Activated T-cell treated with anti-CD3 and anti-CD28 coated beads, Interleukin-2, amount 50 U/mL, for 72 hours (primary cell): ENCODE data around the gene ALPL. TPM values are rescaled to one million over a fixed set of nuclear protein-coding genes. Genes with fewer than 3 reads are reported as not detected.

Experiments used
- ATAC-seq, 2 donors: fragments of 150-1000 bp; cut with Tn5 transposase; replicated peaks in 1 of 2; 2 replicates each; pipeline ENCODE4 v1.10.0; 2021; ENCODE audit warnings: moderate library complexity in 2 of 2, mild to moderate bottlenecking in 1 of 2
- DNase-seq, 2 donors: peaks; one replicate each; pipeline ENCODE4 v3.0.0; 2021 to 2022; ENCODE audit warnings: mixed read lengths in 1 of 2
- H3K27ac Mint-ChIP-seq: one replicate; pipeline ENCODE4 v1.8.0; 2022; ENCODE audit warnings: mild to moderate bottlenecking, moderate library complexity, mixed read lengths
- H3K27me3 Mint-ChIP-seq: one replicate; pipeline ENCODE4 v1.8.0; 2022; ENCODE audit warnings: low read depth, mixed read lengths
- H3K36me3 Mint-ChIP-seq, 2 donors: one replicate each; pipeline ENCODE4 v1.8.0; 2022; ENCODE audit warnings: mixed read lengths in 2 of 2, mild to moderate bottlenecking in 1 of 2; ENCODE audit not compliant: insufficient read depth in 2 of 2
- H3K4me1 Mint-ChIP-seq: one replicate; pipeline ENCODE4 v1.8.0; 2022; ENCODE audit warnings: low read depth, mixed read lengths
- H3K4me3 Mint-ChIP-seq, 2 donors: one replicate each; pipeline ENCODE4 v1.8.0; 2022; ENCODE audit warnings: mild to moderate bottlenecking in 2 of 2, mixed read lengths in 2 of 2, moderate library complexity in 2 of 2
- H3K9me3 Mint-ChIP-seq, 2 donors: one replicate each; pipeline ENCODE4 v1.8.0; 2022; ENCODE audit warnings: mixed read lengths in 2 of 2
- total RNA-seq, 2 donors: library from RNA; stranded (reverse); gene quantifications; one replicate each; pipeline ENCODE4 v1.2.3, GENCODE V29; 2022

ALPL gene
- total RNA-seq, 2 donors from 2014 or later = 0.23 TPM; not detected in 1

DNA sequence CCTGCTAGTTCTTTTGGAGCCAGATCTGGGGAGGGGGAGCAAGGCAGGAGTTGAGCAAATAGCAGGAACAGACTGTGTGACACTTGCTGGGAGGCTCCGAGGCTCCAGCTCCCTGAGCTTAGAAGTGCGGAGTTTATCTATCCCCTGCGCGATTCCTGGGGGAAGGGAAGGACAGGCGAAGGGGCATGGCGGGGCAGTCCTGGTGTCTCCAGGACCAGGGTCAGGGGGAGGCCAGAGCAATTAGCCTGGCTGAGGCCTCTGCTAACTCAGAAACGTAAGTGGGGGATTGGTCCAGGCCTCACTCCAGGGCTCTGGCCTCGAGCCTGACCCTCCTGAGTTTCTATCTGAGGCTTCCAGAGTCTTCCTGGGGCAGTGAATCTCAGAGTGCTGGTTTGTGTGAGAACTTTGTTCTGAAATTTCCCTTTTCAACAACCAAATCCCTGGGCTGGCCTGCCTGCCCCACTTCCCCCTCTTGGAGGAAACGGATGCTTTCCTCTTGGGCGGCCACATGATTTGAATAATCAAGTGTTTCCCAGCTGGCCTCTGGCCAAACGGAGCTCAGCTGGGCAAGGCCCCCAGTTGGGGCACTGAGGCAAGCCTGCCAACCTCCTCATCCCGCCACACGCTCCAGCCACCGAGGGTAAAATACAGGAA lies 15.6 kb downstream of the ALPL start:
- Mint-ChIP-seq H3K27ac (no peak overlapping the region), H3K36me3 (no peaks in the 10 kb centered on the region), H3K27me3 (peaks cover 1% of the 10 kb centered on the region), H3K4me3 (no peak overlapping the region), H3K4me1 (no peaks in the 10 kb centered on the region), H3K9me3 (no peaks in the 10 kb centered on the region)
- no peak for ATAC-seq
- DNase-seq = no peak

DNA sequence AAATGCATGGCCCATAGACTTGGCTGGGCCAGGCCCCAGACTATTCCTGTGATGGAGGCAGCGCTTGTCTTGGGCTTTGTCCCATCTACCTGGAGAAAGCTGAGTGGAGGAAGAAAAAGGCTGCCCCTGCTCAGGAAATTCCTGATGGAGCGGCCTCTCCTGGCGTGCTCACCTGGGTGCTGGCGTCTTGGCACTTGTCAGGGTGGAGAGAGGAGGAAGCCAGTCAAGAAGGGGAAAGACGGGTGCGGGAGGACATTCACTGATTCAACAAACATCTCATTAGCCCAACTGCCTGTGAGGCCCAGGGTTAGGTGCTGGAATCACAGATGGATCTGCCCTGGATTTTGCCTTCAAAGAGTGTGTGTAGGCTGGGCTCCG lies 16.1 kb downstream of the ALPL start:
- H3K27ac Mint-ChIP-seq = no peak overlapping the region
- H3K36me3 Mint-ChIP-seq = no peaks in the 10 kb centered on the region
- H3K4me3 Mint-ChIP-seq = no peak overlapping the region
- H3K9me3 Mint-ChIP-seq = no peaks in the 10 kb centered on the region
- no peaks in the 10 kb centered on the region for H3K4me1 Mint-ChIP-seq
- DNase-seq (no peak), ATAC-seq (no peak)
- H3K27me3 Mint-ChIP-seq = peaks cover 7% of the 10 kb centered on the region

DNA sequence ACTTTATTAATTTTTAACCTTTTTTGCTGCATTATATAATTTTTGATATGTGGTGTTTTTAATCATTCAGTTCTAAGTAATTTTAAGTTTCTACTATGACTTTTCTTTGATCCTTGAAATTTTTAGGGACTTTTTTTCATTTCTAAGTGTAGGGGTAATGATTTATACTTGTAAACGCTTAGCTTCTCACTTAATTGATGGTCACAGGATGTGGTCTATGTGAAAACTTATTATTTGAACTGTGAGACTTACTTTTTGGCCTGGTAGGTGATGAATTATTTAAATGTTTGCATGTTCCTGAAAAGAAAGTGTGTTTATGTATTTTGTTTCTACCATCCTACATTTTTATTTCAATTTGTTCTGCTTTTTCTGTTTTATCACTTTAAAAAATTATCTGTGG lies 17.2 kb downstream of the ALPL start:
- ATAC-seq (no peak), DNase-seq (no peak)
- Mint-ChIP-seq H3K4me1 (no peaks in the 10 kb centered on the region), H3K27ac (no peak overlapping the region), H3K9me3 (no peaks in the 10 kb centered on the region), H3K4me3 (no peak overlapping the region), H3K27me3 (peaks cover 9% of the 10 kb centered on the region), H3K36me3 (no peaks in the 10 kb centered on the region)

DNA sequence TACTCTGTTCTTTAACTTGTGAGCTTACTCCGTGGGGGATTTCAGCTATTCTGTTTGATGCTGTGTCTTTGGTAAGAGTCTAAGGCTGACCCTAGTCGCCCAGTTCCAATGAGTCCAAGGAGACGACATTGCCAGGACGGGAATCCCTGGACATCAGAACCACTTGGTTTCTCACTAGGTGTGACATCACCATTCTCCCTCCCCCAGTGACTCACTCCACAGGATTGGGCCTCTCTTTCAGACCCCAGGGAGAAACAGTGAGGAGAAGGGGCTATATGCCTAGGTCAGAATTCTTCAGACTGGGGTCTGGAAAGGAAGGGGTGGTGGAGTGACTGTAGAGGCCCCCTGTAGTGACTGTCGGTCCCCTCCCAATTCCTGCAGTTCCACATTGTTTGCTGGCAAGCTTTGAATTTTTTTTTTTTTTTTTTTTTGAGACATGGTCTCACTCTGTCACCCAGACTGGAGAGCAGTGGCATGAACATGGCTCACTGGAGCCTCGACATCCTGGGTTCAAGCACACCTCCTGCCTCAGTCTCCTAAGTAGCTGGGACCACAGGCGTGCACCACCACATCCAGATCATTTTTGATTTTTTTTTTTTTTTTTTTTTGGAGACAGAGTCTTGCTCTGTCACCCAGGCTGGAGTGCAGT lies 21.3 kb downstream of the ALPL start:
- Mint-ChIP-seq H3K4me1 (no peaks in the 10 kb centered on the region), H3K9me3 (no peaks in the 10 kb centered on the region), H3K27me3 (peaks cover 9% of the 10 kb centered on the region), H3K36me3 (no peaks in the 10 kb centered on the region), H3K4me3 (no peak overlapping the region), H3K27ac (no peak overlapping the region)
- no peak for ATAC-seq
- DNase-seq = no peak

DNA sequence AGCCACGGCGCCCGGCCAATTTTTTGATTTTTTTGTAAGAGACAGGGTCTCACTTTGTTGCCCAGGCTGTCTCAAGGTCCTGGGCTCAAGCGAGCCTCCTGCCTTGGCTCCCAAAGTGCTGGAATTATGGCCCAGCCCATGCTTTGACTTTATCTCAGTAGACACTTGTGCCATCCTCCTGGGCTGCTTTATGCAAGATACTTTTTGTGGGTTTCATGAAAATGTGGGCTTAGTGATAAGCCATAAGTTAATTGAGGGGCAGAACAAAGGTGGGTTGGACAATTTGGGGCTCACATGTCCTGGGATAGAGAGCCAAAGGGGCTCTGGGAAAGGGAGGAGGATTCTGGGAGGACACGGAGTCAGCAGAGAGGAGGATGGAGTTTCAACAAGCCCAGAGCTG lies 22.0 kb downstream of the ALPL start:
- Mint-ChIP-seq H3K27me3 (peaks cover 9% of the 10 kb centered on the region), H3K4me1 (no peaks in the 10 kb centered on the region), H3K27ac (no peak overlapping the region), H3K4me3 (no peak overlapping the region), H3K36me3 (no peaks in the 10 kb centered on the region), H3K9me3 (no peaks in the 10 kb centered on the region)
- DNase-seq = no peak
- ATAC-seq = no peak

DNA sequence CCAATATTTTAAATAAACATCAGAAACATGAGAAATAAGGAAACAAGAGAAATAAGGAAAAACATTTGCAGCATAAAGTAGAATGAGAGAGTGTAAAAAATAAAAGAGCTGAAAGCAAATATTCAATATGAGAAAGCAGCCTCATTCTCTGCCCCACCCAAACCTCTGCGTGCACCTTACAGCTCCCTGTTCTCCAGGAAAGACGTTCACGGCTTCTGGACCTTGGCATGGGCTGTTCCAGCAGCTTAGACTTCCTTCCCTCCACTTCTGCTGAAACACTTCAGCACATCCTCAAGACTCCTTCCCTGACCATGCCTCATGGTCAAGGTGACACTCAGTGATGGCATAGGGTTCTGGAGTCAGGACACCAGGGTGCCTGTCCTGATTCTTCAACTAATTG lies 23.3 kb downstream of the ALPL start:
- no peak overlapping the region for H3K4me3 Mint-ChIP-seq

DNA sequence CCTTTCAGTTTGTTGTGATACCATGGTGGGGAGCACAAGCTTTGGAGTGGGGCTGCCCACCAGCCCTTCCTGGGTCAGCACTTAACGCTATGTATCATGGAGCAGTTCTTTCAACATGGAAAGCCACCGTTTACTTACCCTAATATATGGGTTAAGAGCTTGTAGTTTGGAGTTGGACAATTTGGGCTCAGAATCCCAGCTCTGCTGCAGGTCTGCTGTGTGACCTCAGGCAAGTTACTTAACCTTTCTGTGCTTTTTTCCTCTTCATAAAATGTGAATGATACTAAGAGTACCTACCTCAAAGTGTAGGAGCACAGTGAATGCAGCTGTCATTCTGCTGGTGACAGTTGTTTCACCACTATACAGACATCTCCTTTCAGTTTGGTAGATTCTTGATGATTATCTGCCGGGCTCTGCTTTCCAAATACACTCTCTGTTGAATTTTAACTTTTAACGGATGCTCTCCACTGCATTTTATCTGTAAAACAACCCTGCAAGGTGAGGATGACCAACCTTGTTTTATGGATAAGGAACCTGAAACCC lies 23.8 kb downstream of the ALPL start:
- H3K4me3 Mint-ChIP-seq = no peak overlapping the region
- DNase-seq (no peak), ATAC-seq (no peak)
- no peaks in the 10 kb centered on the region for H3K4me1 Mint-ChIP-seq
- H3K36me3 Mint-ChIP-seq = no peaks in the 10 kb centered on the region
- no peaks in the 10 kb centered on the region for H3K9me3 Mint-ChIP-seq
- peaks cover 15% of the 10 kb centered on the region for H3K27me3 Mint-ChIP-seq
- H3K27ac Mint-ChIP-seq = no peak overlapping the region

More for the DNA sequence above, 23.3 kb downstream of the ALPL start:
- Mint-ChIP-seq H3K36me3 (no peaks in the 10 kb centered on the region), H3K27me3 (peaks cover 10% of the 10 kb centered on the region), H3K27ac (no peak overlapping the region), H3K4me1 (no peaks in the 10 kb centered on the region), H3K9me3 (no peaks in the 10 kb centered on the region)
- ATAC-seq (no peak), DNase-seq (no peak)

DNA sequence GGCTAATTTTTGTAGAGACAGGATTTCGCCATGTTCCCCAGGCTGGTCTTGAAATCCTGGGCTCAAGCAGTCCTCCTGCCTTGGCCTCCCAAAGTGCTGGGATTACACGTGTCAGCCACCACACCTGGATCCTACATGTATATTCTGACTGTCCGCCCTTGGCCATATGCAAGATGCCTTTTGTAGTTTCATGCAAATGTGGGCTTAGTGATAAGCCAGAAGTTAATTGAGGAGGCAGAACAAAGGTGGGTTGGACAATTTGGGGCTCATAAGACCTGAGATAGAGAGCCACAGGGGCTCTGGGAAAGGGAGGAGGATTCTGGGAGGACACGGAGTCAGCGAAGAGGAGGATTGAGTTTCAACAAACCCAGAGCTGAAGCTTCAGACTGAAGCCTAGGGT lies 24.9 kb downstream of the ALPL start:
- DNase-seq (no peak), ATAC-seq (no peak)
- Mint-ChIP-seq H3K36me3 (no peaks in the 10 kb centered on the region), H3K27ac (no peak overlapping the region), H3K4me3 (no peak overlapping the region), H3K27me3 (peaks cover 26% of the 10 kb centered on the region), H3K9me3 (no peaks in the 10 kb centered on the region), H3K4me1 (no peaks in the 10 kb centered on the region)

DNA sequence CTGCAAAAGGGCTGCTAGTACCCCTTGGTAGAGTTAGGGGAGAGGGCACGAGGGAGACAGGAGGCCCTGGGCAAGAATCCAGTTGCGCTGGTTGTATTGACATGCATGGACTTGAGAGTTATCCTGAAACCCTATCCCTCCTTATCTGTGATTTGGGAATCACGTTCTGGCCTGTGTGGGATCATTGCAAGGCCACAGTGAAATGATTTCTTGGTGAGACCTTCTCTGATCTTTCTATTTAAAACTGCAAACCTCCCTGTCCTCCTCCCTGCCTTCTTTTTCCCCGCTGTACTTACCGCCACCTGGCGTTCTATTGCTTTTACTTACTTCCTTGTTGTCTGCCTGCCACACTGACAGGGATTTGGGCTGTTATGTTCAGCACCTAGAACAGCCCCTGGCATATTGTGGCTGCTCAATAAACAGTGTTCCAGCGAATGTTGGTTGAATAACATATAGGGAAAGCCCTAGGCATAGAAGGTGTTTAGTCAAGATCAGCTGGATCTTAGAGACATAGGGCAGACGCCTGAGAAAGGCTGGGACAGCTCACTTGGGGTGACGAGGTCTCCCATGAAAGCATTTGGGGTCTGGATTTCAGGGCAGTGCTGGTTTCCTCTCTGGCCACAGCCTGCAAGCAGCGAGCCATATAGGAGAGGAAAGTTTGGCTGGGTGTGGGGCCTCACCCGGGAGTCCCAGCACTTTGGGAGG lies 25.6 kb downstream of the ALPL start:
- peaks cover 27% of the 10 kb centered on the region for H3K27me3 Mint-ChIP-seq
- H3K27ac Mint-ChIP-seq = no peak overlapping the region
- H3K36me3 Mint-ChIP-seq = no peaks in the 10 kb centered on the region
- DNase-seq (peak; percentile 15 to 17), ATAC-seq (no peak)
- H3K4me1 Mint-ChIP-seq = no peaks in the 10 kb centered on the region
- H3K4me3 Mint-ChIP-seq = no peak overlapping the region
- H3K9me3 Mint-ChIP-seq = no peaks in the 10 kb centered on the region

DNA sequence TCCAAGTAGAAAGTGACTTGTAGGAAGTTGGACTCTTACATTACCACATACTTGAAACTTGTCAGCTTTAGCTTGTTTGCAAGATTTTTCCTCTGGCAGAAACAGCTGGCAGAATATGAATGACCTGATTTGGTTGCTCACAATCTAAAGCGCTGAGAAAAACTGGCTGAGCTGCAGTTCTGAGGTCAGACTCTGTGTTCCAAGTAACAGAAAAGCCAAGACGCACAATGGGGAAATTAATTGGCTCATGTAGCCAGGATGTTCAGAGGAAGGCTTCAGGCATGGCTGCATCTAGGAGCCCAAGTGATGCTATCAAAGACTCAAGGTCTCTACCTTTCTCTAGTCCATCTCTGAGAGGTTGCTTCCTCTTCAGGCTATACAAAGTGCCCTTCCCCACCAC lies 27.0 kb downstream of the ALPL start:
- Mint-ChIP-seq H3K9me3 (no peaks in the 10 kb centered on the region), H3K4me3 (no peak overlapping the region), H3K4me1 (no peaks in the 10 kb centered on the region)

DNA sequence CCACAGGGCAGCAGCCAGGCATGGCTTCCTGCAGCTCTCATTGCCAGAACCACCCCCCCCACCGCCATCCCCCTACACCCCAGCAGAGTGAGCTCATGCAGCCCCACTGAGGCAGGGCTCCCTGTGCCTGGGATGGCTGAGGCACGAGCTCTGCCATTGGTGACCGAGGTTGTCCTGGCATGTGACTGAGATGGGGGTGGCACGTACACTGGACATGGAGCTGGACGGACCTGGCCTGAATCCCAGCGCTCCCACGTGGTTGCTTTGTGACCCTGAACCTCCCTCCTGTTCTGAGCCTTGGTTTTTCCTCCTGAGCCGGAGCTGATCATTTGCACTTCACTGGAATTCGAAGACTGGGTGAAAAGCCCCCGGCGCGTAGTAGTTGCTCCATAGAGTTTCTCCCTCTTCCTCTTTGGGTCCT lies 28.3 kb downstream of the ALPL start:
- Mint-ChIP-seq H3K36me3 (no peaks in the 10 kb centered on the region), H3K27me3 (peaks cover 31% of the 10 kb centered on the region), H3K9me3 (no peaks in the 10 kb centered on the region), H3K27ac (no peak overlapping the region), H3K4me3 (no peak overlapping the region), H3K4me1 (no peaks in the 10 kb centered on the region)
- DNase-seq (no peak), ATAC-seq (no peak)

More for the DNA sequence above, 27.0 kb downstream of the ALPL start:
- ATAC-seq = no peak
- peaks cover 30% of the 10 kb centered on the region for H3K27me3 Mint-ChIP-seq
- no peak overlapping the region for H3K27ac Mint-ChIP-seq
- no peaks in the 10 kb centered on the region for H3K36me3 Mint-ChIP-seq
- no peak for DNase-seq

DNA sequence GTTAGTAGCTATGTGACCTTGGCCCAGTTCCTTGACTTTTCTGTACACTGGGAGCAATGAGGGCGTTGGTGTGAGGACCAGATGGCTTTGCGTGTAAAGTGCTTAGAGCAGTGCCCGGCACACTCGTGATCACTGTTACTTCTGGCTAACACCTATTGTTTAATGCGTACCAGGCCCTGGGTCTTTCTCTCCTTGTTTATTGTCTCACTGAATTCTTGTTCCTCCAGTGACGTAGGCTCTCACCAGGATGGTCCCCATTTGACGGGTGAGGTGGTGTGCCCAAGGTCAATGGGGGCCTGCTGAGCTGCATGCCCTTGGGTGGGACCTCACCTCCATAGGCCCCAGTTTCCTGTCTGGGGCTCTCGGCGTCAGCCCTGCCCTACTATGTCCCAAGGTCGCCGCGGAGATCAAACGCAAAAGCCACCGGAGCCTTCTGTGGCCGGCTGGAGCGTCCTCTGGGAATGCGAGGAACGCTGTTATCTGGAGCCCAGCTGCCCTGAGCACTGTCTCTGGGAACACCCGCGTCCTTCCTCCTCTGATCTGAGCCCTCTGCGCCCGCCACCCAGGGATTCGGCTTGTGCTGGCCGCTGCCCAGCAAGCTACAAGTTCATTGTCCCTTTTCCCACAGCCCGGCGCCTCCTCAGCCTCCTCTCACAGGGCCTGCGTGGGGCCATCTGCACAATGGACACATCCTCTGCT lies 28.9 kb downstream of the ALPL start:
- Mint-ChIP-seq H3K27ac (no peak overlapping the region), H3K27me3 (peaks cover 31% of the 10 kb centered on the region), H3K4me3 (no peak overlapping the region), H3K36me3 (no peaks in the 10 kb centered on the region), H3K4me1 (no peaks in the 10 kb centered on the region), H3K9me3 (no peaks in the 10 kb centered on the region)
- ATAC-seq = no peak
- DNase-seq = no peak

DNA sequence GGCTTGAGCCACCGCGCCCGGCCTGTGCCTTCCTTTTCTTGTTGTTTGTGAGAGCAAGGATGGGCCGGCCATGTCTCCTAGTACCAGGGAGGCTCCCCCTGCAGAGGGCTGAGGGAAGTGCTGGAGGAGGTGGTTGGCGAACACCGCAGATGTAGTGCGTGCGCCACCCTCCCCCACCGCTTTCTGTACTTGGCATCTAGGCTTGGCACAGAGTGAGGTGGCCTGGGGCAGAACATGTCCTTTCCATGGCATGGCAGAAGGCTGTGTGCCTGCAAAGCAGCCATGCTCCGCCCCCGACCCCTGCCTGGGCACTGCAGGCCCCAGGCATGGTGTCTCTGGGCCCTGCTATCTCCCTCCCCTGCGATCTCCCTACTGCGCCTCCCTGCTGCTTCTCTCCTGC lies 30.7 kb downstream of the ALPL start:
- Mint-ChIP-seq H3K36me3 (no peaks in the 10 kb centered on the region), H3K4me1 (no peaks in the 10 kb centered on the region), H3K4me3 (no peak overlapping the region), H3K27me3 (peaks cover 31% of the 10 kb centered on the region), H3K27ac (no peak overlapping the region), H3K9me3 (no peaks in the 10 kb centered on the region)
- no peak for DNase-seq
- ATAC-seq = no peak
